ENCODE data around the gene RPS28. TPM values are rescaled to one million over a fixed set of nuclear protein-coding genes. Genes with fewer than 3 reads are reported as not detected.

The RPS28 gene
- total RNA-seq, 2 experiments from 2014 or later = 1,636 to 2,253 TPM

GRCh38 chr19:8333767-8334457, 12.6 kb downstream of the RPS28 start:
- no TSS peak for BruUV-seq (replicated peaks)
- H3K79me2 ChIP-seq (ENCODE audit: insufficient read depth, low read depth, low read length) = no peaks in the 10 kb centered on the region
- no peaks in the 10 kb centered on the region for H3K9me3 ChIP-seq (ENCODE audit: low read length)
- intact Hi-C loops (cut with micrococcal nuclease; ENCODE audit: unreplicated experiment) = no loop called here
- DNase-seq (ENCODE audit: low spot score) = no peak
- H3K27ac ChIP-seq (ENCODE audit: low read depth, low read length, poor library complexity, severe bottlenecking) = no peak overlapping the region
- no peaks in the 10 kb centered on the region for H3K4me1 ChIP-seq (ENCODE audit: insufficient read depth, low read length, poor library complexity, severe bottlenecking)
- CTCF ChIA-PET (ENCODE audit: unreplicated experiment) = no interaction called here
- no peak overlapping the region for H3K4me2 ChIP-seq (ENCODE audit: low read length)
- no peak overlapping the region for H3K4me3 ChIP-seq (ENCODE audit: low read depth, low read length, poor library complexity, severe bottlenecking)
- POLR2A ChIA-PET = no interaction called here
- no peaks in the 10 kb centered on the region for H3K9me2 ChIP-seq (ENCODE audit: insufficient read depth, low read length)
- TF ChIP-seq CTCF (conservative IDR thresholded peaks at IDR 0.05; ENCODE audit: low read length) = no peak
- no peak for TF ChIP-seq EZH2phosphoT487 (IDR thresholded peaks at IDR 0.05; ENCODE audit: borderline replicate concordance, low read depth, low read length)
- no peak overlapping the region for H2AFZ ChIP-seq (ENCODE audit: low read length)
- H3K36me3 ChIP-seq (ENCODE audit: insufficient read depth, low read length) = no peaks in the 10 kb centered on the region
- H4K20me1 ChIP-seq (ENCODE audit: insufficient read depth, low read length) = no peaks in the 10 kb centered on the region

- no peaks in the 10 kb centered on the region for H3K79me2 ChIP-seq (ENCODE audit: insufficient read depth, low read depth, low read length)
- H3K9me3 ChIP-seq (ENCODE audit: low read length) = no peaks in the 10 kb centered on the region
- no TSS peak for BruUV-seq (replicated peaks)
- TF ChIP-seq EZH2phosphoT487 (IDR thresholded peaks at IDR 0.05; ENCODE audit: borderline replicate concordance, low read depth, low read length) (no peak), CTCF (conservative IDR thresholded peaks at IDR 0.05; ENCODE audit: low read length) (no peak)
- H3K36me3 ChIP-seq (ENCODE audit: insufficient read depth, low read length) = no peaks in the 10 kb centered on the region
- H3K4me2 ChIP-seq (ENCODE audit: low read length) = no peak overlapping the region
- H4K20me1 ChIP-seq (ENCODE audit: insufficient read depth, low read length) = no peaks in the 10 kb centered on the region
- H3K9me2 ChIP-seq (ENCODE audit: insufficient read depth, low read length) = no peaks in the 10 kb centered on the region
- no peak overlapping the region for H3K27ac ChIP-seq (ENCODE audit: low read depth, low read length, poor library complexity, severe bottlenecking)
- POLR2A ChIA-PET = no interaction called here
- no peak overlapping the region for H2AFZ ChIP-seq (ENCODE audit: low read length)
- intact Hi-C loops (cut with micrococcal nuclease; ENCODE audit: unreplicated experiment) = no loop called here
- CTCF ChIA-PET (ENCODE audit: unreplicated experiment) = no interaction called here
- no peaks in the 10 kb centered on the region for H3K4me1 ChIP-seq (ENCODE audit: insufficient read depth, low read length, poor library complexity, severe bottlenecking)
- H3K4me3 ChIP-seq (ENCODE audit: low read depth, low read length, poor library complexity, severe bottlenecking) = no peak overlapping the region
- no peak for DNase-seq (ENCODE audit: low spot score)
These were observed 13.4 kb downstream of the RPS28 start for GRCh38 chr19:8334458-8335342.
